Caki2 (cell line): ENCODE data around the gene APOBEC3A. TPM values are rescaled to one million over a fixed set of nuclear protein-coding genes. Genes with fewer than 3 reads are reported as not detected.

ENCODE experiments used
- DNase-seq: peaks from one replicate; pipeline ENCODE4 v3.0.0-alpha.2; 2015; ENCODE audit warnings: low read depth
- in situ Hi-C: cut with HindIII; loops from 2 replicates; pipeline ENCODE4 v1.10.0; 2016; ENCODE audit warnings: low sequenced_read_pairs, low pct_unique_long_range_greater_than_20kb, mixed read lengths
- total RNA-seq: library from RNA; depleted of rRNA; stranded (reverse); fragments of >200 nt; shearing (Covaris generic); gene quantifications from 2 replicates; pipeline ENCODE4 v1.2.3, GENCODE V29; 2014; ENCODE audit warnings: low replicate concordance; rRNA removed

APOBEC3A gene
- total RNA-seq: not detected in 2 replicates

- DNase-seq: peak; percentile 41
- in situ Hi-C loops: no loop called here
Observed at GRCh38 chr22:38957046-38957770, at the start of gene APOBEC3A. Gene APOBEC3A (plus strand): TSS chr22:38957609. CDS start chr22:38957692, 83 bp downstream.

DNA sequence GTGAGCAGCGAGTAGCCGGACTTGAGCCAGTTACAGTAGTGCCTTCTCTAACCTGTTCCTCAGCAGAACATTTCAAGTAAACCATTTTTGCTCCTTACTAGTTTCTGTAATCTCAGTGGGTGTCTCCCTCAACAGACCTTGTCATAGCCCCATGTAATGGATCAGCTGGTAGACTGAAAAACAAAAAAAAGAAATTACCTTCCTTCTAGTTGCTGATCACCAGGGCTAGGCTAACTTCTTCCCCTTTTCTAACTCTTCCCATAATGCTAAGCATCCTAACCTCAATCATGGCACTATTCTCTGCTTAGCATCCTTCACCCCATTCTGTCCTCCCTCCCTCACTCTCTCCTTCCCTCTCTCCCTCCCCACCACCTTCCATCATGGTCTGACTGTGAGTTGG lies 49.6 kb upstream of the APOBEC3A start:
- in situ Hi-C loops: no loop called here
- no peak for DNase-seq

DNA sequence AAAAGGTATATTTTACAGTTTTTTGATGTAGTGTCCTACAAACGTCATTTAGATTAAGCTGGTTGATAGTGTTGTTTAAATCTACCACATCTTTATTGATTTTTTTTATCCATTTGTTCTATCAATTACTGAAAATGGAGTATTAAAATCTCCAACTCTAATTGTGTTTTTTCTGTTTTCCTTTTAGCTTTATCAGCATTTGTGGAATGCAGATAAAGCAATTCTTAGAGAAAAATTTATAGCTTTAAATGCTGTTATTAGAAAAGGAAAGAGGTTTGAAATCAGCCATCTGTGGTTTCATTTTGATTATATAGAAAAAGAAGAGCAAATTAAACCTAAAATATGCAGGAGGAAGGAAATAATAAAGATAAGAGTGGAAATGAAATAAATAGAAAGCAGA lies 46.0 kb upstream of the APOBEC3A start:
- in situ Hi-C loops: no loop called here

DNA sequence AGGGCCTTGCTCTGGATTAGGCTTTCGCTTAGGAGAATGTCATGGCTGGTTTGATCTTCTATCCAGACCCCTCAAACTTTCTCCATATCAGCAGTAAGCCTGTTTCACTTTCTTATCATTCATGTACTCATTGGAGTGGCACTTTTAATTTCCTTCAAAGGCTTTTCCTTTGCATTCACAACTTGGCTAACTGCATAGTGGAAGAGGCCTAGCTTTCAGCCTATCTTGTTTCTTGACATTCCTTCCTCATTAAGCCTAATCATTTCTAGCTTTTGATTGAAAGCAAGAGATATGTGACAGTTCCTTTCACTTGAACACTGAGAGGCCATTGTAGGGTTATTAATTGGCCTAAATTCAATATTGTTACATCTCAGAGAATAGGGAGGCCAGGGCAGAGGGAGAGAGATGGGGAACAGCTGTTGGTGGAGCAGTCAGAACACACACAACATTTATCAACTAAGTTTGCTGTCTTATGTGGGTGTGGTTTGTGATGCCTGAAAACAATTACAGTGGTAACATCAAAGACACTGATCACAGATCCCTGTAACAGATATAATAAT lies 37.7 kb upstream of the APOBEC3A start:
- in situ Hi-C loops: no loop called here
- no peak for DNase-seq

More for the DNA sequence above, 46.0 kb upstream of the APOBEC3A start:
- DNase-seq: no peak

GRCh38 chr22:38921120-38921519 lies 36.3 kb upstream of the APOBEC3A start:
- in situ Hi-C loops: no loop called here
- no peak for DNase-seq

- DNase-seq: peak; percentile 62
- in situ Hi-C loops: no loop called here
Observed at GRCh38 chr22:38921806-38922205, 35.6 kb upstream of the APOBEC3A start.

DNA sequence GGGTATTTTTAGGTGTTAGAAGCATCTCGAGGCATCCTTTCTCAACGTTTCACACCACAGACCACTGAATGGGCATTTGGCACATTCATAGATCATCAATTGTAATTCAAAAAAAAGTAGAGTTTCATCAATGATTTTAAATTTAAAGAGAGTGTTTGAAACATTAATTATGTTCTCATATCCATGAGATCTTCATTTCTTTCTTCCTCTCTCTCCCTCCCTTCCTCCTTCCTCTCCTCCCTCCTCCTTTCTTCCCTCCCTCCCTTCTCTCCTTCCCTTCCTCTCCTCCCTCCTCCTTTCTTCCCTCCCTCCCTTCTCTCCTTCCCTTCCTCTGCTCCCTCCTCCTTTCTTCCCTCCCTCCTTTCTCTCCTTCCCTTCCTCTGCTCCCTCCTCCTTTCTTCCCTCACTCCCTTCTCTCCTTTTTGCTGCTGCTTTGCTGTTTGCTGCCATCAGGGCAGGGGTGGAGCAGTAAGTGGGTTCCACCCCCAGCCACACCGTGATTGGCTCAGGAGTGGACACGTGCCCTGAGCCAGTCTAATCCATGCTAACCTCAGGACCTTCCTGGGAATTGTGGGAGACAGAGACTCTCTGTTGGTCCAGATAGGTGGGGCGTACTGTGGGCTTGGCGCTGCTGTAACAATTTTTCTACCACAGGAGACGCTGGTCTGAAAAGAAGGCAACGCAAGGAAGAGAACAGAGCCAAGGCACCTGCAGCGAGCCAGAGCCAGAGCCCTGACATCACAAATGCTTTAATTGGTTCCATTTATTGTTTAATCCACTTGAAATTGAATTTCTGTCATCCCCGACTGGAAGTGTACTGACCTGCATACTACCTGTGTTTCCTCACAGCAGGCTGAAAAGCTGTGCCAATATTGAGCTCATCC lies 33.7 kb upstream of the APOBEC3A start:
- DNase-seq: peak; percentile 97
- in situ Hi-C loops: no loop called here

DNA sequence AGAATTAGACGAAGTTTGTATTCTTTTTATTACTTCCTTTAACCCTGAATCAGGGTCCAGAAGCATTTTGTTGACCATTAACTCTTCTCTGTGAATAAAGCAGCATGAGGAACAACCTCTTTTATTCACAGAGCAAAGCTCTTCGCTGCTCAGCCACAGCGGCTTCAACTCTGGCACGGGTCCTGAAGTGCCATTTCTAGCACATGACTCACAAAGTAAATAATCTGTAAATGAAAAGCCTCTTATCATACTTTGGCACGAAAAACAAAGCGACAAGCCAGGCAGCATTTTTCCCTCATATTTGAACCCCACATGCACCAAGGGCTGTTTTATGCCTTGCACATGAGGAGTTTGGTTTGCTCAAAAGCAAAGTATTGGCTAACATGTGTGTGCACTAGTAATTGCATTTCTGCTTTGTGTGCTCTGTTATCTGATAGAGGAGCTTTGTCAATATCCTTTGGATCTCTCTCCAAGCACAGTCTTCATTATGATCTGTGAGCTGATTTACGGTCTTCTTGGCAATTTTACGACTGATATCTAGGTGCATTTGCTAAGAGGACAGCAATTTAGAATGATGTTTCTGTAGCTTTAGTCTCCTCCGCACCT lies 33.0 kb upstream of the APOBEC3A start:
- peak; percentile 95 for DNase-seq
- in situ Hi-C loops: no loop called here

DNA sequence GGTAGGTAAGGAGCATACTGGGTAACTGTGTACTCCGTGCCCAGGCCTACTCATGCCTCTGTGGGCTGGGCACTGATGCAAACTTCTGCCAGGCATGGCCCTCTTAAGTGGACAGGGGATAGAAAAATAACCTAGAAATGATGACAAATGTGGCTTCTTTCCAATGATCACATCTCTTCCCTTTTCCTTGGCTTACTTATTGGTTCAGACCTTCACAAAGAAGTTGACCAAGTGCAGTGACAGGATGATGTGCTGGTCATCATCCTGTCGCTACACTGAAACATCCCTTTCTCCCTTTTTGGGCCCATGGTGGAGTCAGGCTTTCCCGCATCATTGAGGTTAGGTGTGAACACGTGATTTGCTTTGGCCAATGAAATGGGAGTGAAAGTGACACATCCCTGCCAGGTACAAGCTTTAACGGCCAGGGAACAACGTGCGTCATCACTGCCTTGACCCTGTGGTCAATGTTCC lies 31.8 kb upstream of the APOBEC3A start:
- in situ Hi-C loops: no loop called here

GRCh38 chr22:38927033-38927781 lies 30.2 kb upstream of the APOBEC3A start:
- in situ Hi-C loops: no loop called here
- DNase-seq: peak; percentile 88

More for the DNA sequence above, 31.8 kb upstream of the APOBEC3A start:
- peak; percentile 97 for DNase-seq

GRCh38 chr22:38930512-38930911 lies 26.9 kb upstream of the APOBEC3A start:
- no peak for DNase-seq
- in situ Hi-C loops: no loop called here

GRCh38 chr22:38935023-38935422 lies 22.4 kb upstream of the APOBEC3A start:
- DNase-seq: peak; percentile 59
- in situ Hi-C loops: no loop called here

DNA sequence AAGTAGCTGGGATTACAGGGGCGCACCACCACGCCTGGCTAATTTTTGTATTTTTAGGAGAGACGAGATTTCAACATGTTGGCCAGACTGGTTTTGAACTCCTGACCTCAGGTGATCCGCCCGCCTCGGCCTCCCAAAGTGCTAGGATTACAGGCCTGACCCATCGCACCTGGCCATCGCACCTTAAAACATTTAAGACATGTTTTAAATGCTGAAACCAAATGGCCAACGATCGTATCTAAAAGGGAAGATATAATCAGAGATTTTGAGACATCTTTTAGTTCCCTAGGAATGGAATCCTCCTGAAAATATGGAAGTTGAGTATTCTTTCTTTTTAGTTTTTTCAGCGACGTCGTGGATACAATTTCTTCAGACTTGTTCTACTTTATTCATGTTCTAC lies 21.8 kb upstream of the APOBEC3A start:
- no peak for DNase-seq
- in situ Hi-C loops: no loop called here

GRCh38 chr22:38936562-38936961 lies 20.8 kb upstream of the APOBEC3A start:
- in situ Hi-C loops: no loop called here
- no peak for DNase-seq

DNA sequence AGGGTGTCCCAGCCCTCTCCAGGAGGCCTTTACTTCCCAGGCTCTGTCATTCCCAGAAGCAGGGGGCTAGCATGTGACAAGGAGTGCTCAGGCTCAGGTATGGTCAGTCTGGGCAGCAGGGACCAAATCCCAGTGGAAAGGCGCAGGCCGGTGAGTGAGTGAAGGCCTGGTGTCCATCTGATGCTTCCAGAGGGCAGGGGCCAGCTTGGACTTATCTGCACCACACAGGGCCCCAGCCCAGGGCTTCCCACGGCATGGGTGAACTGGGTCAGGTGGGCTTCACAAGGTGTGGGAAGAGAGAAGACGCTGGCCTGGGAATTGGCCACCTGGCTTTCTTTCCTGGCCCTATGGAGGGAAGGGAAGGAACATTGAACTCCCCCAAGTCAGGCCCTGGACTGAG lies 20.4 kb upstream of the APOBEC3A start:
- no peak for DNase-seq
- in situ Hi-C loops: no loop called here

DNA sequence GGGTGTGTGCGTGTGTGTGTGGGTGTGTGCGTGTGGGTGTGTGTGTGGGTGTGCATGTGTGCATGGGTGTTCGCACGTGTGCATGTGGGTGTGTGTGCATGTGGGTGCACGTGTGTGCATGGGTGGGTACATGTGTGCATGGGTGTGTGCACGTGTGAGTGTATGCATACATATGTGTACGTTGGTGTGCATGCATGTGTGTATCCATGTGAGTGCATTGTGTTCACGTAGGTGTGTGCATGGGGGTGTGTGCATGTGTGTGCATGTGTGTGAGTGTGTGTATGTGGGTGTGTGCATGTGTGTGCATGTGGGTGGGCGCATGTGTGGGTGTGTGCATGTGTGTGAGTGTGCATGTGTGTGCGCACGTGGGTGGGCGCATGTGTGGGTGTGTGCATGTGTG lies 19.9 kb upstream of the APOBEC3A start:
- in situ Hi-C loops: no loop called here
- no peak for DNase-seq

DNA sequence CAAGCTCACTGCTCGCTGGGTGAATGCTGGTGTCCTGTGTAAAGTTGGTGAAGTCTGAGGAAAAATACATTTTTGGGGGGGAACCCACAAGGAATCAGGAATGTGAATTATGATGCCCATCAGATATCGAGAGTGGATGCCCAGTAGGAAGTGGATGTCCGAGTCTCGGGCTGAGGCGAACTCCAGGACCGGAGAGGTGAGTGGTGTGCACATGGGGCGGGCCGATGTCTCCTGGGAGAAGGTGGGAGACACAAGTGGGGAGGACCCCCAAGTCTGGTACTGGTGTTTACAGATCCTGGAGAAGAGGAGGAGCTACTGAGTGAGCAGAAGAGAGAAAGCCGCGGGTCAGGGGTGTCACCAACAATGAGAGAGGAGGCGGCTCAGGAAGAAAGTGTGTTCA lies 19.2 kb upstream of the APOBEC3A start:
- in situ Hi-C loops: no loop called here
- DNase-seq: no peak

DNA sequence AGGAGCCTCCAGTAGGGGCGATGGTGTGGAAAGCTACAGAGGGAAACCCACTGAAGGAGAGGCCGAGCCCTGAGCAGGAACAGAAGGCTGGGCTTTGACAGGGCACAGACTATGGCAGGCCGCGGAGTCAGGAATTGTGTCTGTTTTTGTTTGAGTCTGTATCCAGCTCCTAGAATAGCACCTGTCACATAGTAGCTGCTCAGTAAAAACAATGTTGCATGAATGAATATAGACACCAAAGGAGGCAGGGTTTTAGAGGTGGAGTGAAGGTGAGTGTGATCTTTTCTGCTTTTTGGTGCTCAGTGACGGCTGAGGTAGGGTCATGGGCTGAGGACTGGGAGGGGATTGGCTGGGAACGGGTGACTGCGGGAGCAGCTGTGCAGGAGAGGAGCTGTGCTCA lies 18.5 kb upstream of the APOBEC3A start:
- in situ Hi-C loops: no loop called here
- no peak for DNase-seq
